SK-N-SH (cell line): Measurements from ENCODE around the gene MYO18A. TPM values are rescaled to one million over a fixed set of nuclear protein-coding genes. Genes with fewer than 3 reads are reported as not detected.
A peak's percentile ranks its signal among the peaks of the same experiment; 100 is the strongest.

ENCODE experiments used
- CTCF ChIA-PET: fragments of 300-600, 350-600 bp; formaldehyde crosslinking; extraction: SDS; loops from one replicate; lab custom pipeline; 2021; lab: Yijun Ruan, JAX
- POLR2A ChIA-PET: fragments of 350-600 bp; sonication (Branson Sonifier 250); formaldehyde crosslinking; extraction: SDS; loops from one replicate; lab custom pipeline; 2020; ENCODE audit warnings: antibody characterized with exemption, inconsistent platforms; lab: Yijun Ruan, JAX
- DNase-seq: peaks from one replicate; pipeline ENCODE4 v3.0.0; 2012
- H2AFZ ChIP-seq: fragments of 200-600 bp; sonication (generic); 2 replicates; pipeline ENCODE4 v1.8.1; 2016; ENCODE audit warnings: antibody characterized with exemption, mild to moderate bottlenecking, low read depth
- H3F3A ChIP-seq: fragments of 200-600 bp; sonication (generic); replicated peaks from 2 replicates; pipeline ENCODE3; 2016; ENCODE audit warnings: antibody characterized with exemption, mild to moderate bottlenecking; ENCODE audit not compliant: insufficient read depth
- H3K27ac ChIP-seq, 2 experiments: fragments of 200-500 bp in 1 of 2; fragments of 200-600 bp in 1 of 2; sonication (Bioruptor generic) in 1 of 2; sonication (generic), shearing (Covaris generic) in 1 of 2; 2 replicates each; pipeline versions ENCODE4 v1.5.1 to v1.6.1; 2014 to 2016; ENCODE audit warnings: low read depth in 2 of 2, inconsistent platforms in 1 of 2, low read length in 1 of 2, mild to moderate bottlenecking in 1 of 2, mixed read lengths in 1 of 2
- H3K27me3 ChIP-seq: fragments of 200-600 bp; sonication (generic), shearing (Covaris generic); 2 replicates; pipeline ENCODE4 v1.6.1; 2016; ENCODE audit warnings: mixed run types; ENCODE audit not compliant: insufficient read depth
- H3K36me3 ChIP-seq, 2 experiments: fragments of 200-500 bp in 1 of 2; fragments of 200-600 bp in 1 of 2; sonication (Bioruptor generic) in 1 of 2; sonication (generic) in 1 of 2; replicated peaks in 1 of 2; 2 replicates each; pipeline versions ENCODE3 to v1.5.1; 2014 to 2016; ENCODE audit warnings: low read length in 1 of 2, mild to moderate bottlenecking in 1 of 2; ENCODE audit not compliant: insufficient read depth in 2 of 2, control insufficient read depth in 1 of 2
- H3K4me1 ChIP-seq, 2 experiments: fragments of 200-500 bp in 1 of 2; fragments of 200-600 bp in 1 of 2; sonication (Bioruptor generic) in 1 of 2; sonication (generic), shearing (Covaris generic) in 1 of 2; 2 replicates each; pipeline versions ENCODE4 v1.5.1 to v1.6.1; 2014 to 2016; ENCODE audit warnings: low read depth in 1 of 2, low read length in 1 of 2, mixed run types in 1 of 2; ENCODE audit not compliant: insufficient read depth in 2 of 2, control insufficient read depth in 1 of 2
- H3K4me2 ChIP-seq: fragments of 200-600 bp; sonication (generic), shearing (Covaris generic); 2 replicates; pipeline ENCODE4 v1.6.1; 2017; ENCODE audit warnings: mixed run types
- H3K4me3 ChIP-seq, 2 experiments: fragments of 200-500 bp in 1 of 2; fragments of 200-600 bp in 1 of 2; sonication (Bioruptor generic) in 1 of 2; sonication (generic), shearing (Covaris generic) in 1 of 2; 2 replicates each; pipeline versions ENCODE4 v1.5.1 to v1.8.1; 2014 to 2016; ENCODE audit warnings: low read depth in 2 of 2, inconsistent platforms in 1 of 2, low read length in 1 of 2, mild to moderate bottlenecking in 1 of 2, mixed read lengths in 1 of 2, moderate library complexity in 1 of 2
- H3K79me2 ChIP-seq: fragments of 200-600 bp; sonication (generic); 2 replicates; pipeline ENCODE4 v1.8.1; 2017; ENCODE audit warnings: mild to moderate bottlenecking; ENCODE audit not compliant: insufficient read depth
- H3K9ac ChIP-seq: fragments of 200-600 bp; sonication (generic); 2 replicates; pipeline ENCODE4 v1.6.1; 2017; ENCODE audit warnings: mixed run types
- H3K9me2 ChIP-seq: fragments of 200-600 bp; sonication (generic); 2 replicates; pipeline ENCODE4 v1.6.1; 2017; ENCODE audit warnings: mixed run types
- H3K9me3 ChIP-seq: fragments of 200-600 bp; sonication (generic); 2 replicates; pipeline ENCODE4 v1.6.1; 2017; ENCODE audit warnings: mixed run types, mild to moderate bottlenecking, moderate library complexity
- H4K20me1 ChIP-seq: fragments of 200-600 bp; sonication (generic); 2 replicates; pipeline ENCODE4 v1.6.1; 2017; ENCODE audit warnings: mild to moderate bottlenecking, mixed run types; ENCODE audit not compliant: insufficient read depth
- ELF1 ChIP-seq: IDR thresholded peaks from 2 replicates; pipeline ENCODE4 v1.4.0; 2012
- EZH2phosphoT487 ChIP-seq: fragments of 200-600 bp; sonication (generic); IDR thresholded peaks from 2 replicates; pipeline ENCODE4 v1.6.1; 2017; ENCODE audit warnings: low read depth, mixed run types, mild to moderate bottlenecking, antibody characterized with exemption, moderate library complexity, borderline replicate concordance
- FOXM1 ChIP-seq: IDR thresholded peaks from 2 replicates; pipeline ENCODE4 v1.4.0; 2012; ENCODE audit warnings: low read depth, mild to moderate bottlenecking
- GABPA ChIP-seq: IDR thresholded peaks from 2 replicates; pipeline ENCODE4 v1.4.0; 2012; ENCODE audit warnings: low read depth, mild to moderate bottlenecking
- GATA2 ChIP-seq: sonication (generic); formaldehyde crosslinking; IDR thresholded peaks from 2 replicates; pipeline ENCODE4 v1.5.0; 2020; ENCODE audit warnings: mild to moderate bottlenecking, missing genetic modification reagents
- MEF2A ChIP-seq: IDR thresholded peaks from 2 replicates; pipeline ENCODE4 v1.4.0; 2012; ENCODE audit warnings: low read depth, borderline replicate concordance
- NRF1 ChIP-seq: IDR thresholded peaks from 2 replicates; pipeline ENCODE4 v1.6.1; 2012; ENCODE audit warnings: low read depth, mild to moderate bottlenecking, low read length
- RAD21 ChIP-seq: IDR thresholded peaks from 2 replicates; pipeline ENCODE4 v1.6.1; 2012; ENCODE audit warnings: mild to moderate bottlenecking, low read length
- RCOR1 ChIP-seq: fragments of 150-350 bp; IDR thresholded peaks from 2 replicates; pipeline ENCODE4 v1.6.1; 2017; ENCODE audit warnings: antibody characterized with exemption, low read length
- RFX5 ChIP-seq: IDR thresholded peaks from 2 replicates; pipeline ENCODE4 v1.6.1; 2012; ENCODE audit warnings: mild to moderate bottlenecking, improper control_type of control experiment, low read length
- SMC3 ChIP-seq: IDR thresholded peaks from 2 replicates; pipeline ENCODE4 v1.6.1; 2012; ENCODE audit warnings: low read depth, low read length, improper control_type of control experiment
- TCF12 ChIP-seq: IDR thresholded peaks from 2 replicates; pipeline ENCODE4 v1.4.0; 2012
- WGBS: methylation state at CpG from one replicate; pipeline ENCODE4 v1.1.6; 2017; ENCODE audit warnings: low lambda C conversion rate; 5-methylcytosine and 5-hydroxymethylcytosine counted together
- polyA plus RNA-seq, 3 experiments: library from polyadenylated mRNA; depleted of rRNA; stranded (reverse); fragments of >200 nt; gene quantifications; 2 replicates each; pipeline ENCODE4 v1.2.3, GENCODE V29; 2012
- TF ChIP-seq, protein P1 (sequence below): IDR thresholded peaks from 2 replicates; pipeline ENCODE4 v1.4.0; 2012; ENCODE audit warnings: low read depth
- TF ChIP-seq, protein P2 (sequence below): IDR thresholded peaks from 2 replicates; pipeline ENCODE4 v1.4.0; 2012; ENCODE audit warnings: low read depth, borderline replicate concordance
- TF ChIP-seq, protein P3 (sequence below): IDR thresholded peaks from 2 replicates; pipeline ENCODE4 v1.4.0; 2012; ENCODE audit warnings: low read depth, borderline replicate concordance

The MYO18A gene
- polyA plus RNA-seq, 1 of the 3 experiments (the other 2 are of a cell fraction) = 6.6 TPM

DNA sequence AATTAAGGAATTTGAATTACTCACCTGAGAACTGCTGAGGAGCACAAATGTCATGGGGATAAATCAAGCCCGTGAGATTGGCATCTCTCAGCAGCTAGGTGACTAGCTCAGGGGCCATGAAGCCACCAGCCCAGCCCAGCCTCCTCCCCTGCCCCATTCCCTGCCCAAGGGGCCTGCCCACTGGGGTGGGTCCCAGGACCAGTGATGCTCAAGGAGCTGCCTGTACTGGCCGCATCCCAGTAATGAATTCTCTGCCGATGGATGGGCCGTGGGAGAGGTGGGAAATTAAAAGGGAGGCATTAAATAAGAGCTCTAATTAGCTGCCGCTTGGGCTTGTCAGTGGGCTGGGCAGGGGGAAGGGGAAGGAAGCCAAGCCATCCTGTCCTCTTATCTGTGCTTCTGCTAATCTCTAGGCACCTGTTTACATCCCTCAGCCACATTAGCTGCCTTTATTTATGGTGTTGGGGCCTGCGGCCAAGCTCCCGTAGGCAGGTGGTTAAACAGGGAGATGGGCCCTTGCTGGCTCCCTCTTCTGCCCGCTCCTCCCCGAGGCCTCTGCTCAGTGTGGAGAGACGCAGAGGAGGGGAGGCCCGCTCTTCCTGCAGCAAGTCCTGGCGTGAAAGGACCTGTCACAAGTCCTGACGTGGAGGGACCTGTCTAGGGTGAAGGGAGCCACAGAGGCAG, 88.5 kb downstream of the MYO18A start (continued):
- TF ChIP-seq, protein P1, sequence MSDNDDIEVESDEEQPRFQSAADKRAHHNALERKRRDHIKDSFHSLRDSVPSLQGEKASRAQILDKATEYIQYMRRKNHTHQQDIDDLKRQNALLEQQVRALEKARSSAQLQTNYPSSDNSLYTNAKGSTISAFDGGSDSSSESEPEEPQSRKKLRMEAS = no peak

DNA sequence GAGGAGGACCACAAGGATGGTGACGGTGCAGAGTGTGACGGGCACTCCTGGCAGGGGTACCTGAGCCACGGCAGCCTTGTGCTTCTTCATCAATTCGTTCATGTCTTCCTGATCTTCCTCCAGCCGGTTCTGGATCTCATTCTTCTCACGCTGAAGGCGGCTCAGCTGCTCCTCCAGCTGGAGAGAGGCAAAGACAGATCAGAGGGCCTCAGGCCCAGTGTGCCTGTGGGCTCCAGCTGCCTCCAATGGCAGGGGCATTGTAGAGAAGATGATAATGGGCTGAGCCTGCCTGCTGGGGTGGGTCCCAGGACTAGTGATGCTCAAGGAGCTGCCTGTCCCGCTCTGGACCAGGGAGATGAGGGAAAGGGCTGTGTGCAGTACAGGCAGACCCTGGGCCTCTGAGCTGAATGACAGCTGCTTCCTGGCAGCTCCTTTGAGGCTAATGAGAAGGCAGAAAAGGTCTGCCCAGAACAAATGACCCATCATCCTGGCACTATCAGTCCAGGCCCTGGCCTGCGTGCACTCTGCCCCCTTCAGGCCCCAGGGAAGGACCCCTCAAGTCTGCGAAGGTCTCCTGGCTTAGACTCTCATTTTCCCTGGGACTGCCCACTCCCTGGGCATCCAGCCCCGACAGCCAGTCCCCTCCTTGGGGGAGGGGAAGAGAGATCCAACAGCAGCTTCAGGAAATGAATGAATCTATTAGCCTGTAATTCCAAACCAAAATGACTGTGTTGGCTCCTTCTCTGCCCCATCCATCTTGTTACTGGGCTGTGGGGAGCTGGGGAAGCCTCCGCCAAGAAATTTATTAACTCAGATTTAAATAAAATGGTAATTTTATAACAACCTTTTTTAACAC, 89.2 kb downstream of the MYO18A start:
- H3K4me2 ChIP-seq = no peak overlapping the region
- POLR2A ChIA-PET = interaction anchor here (0.6 to 1.2 kb wide), 2 partner anchors 117 to 140 kb away, joined by 3 read pairs; partner anchors contain the start of gene PHF12

DNA sequence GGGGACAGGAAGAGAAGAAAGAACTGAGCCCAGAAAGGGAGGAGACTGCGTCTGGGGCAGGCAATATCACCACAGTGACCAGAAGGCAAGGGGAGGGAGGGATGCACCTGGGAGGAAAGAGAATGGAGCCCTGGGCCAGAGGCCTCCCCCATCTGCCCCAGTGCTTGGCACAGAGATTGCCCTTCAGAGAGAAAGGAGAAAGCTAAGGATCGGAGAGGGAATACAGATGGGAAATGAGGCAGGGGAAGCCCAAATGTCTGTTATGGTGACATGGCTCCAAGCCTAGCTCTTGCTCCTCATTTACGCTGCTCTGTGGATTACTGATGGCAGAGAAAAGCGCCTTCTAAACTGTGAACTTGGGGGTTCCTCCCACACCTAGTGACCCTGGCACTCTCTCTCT, 90.1 kb downstream of the MYO18A start:
- Histone ChIP-seq H3K9me3 (no peaks in the 10 kb centered on the region), H3K9me2 (no peaks in the 10 kb centered on the region), H3K79me2 (no peaks in the 10 kb centered on the region), H3F3A (no peaks in the 10 kb centered on the region), H3K4me2 (no peak overlapping the region), H2AFZ (no peak overlapping the region), H3K27ac (no peak overlapping the region), H3K4me1 (peaks cover 0 to 23% of the 10 kb centered on the region in 2 experiments; a peak in 2 of 4 replicates), H3K4me3 (no peak overlapping the region), H4K20me1 (no peaks in the 10 kb centered on the region), H3K36me3 (peaks cover 0 to 41% of the 10 kb centered on the region in 2 experiments), H3K9ac (no peak overlapping the region), H3K27me3 (no peaks in the 10 kb centered on the region)
- no peak for DNase-seq
- POLR2A ChIA-PET = no interaction called here
- TF ChIP-seq ELF1 = no peak
- 85% methylated on average over 4 of the region's 4 CpGs for WGBS
- CTCF ChIA-PET = interaction anchor here (0.8 to 5.3 kb wide), 7 partner anchors 12 to 124 kb away, joined by 3 to 31 read pairs (median 5); no protein-coding TSS in a partner anchor

More for the DNA sequence above, 89.2 kb downstream of the MYO18A start:
- DNase-seq = peak; percentile 56
- no peak overlapping the region for H2AFZ ChIP-seq
- H3K4me1 ChIP-seq = peaks cover 0 to 21% of the 10 kb centered on the region in 2 experiments; a peak in 3 of 4 replicates
- H4K20me1 ChIP-seq = no peaks in the 10 kb centered on the region
- no peaks in the 10 kb centered on the region for H3K9me2 ChIP-seq
- no peak overlapping the region for H3K9ac ChIP-seq
- H3F3A ChIP-seq = no peaks in the 10 kb centered on the region
- no peaks in the 10 kb centered on the region for H3K9me3 ChIP-seq
- H3K36me3 ChIP-seq = peaks cover 0 to 42% of the 10 kb centered on the region in 2 experiments
- WGBS = 84% methylated on average over 10 of the region's 12 CpGs
- H3K27ac ChIP-seq = peak overlapping the region in 1 of 2 experiments; percentile 53; a peak in 2 of 4 replicates
- H3K4me3 ChIP-seq = no peak overlapping the region
- no peaks in the 10 kb centered on the region for H3K27me3 ChIP-seq
- no peaks in the 10 kb centered on the region for H3K79me2 ChIP-seq
- no peak for TF ChIP-seq TCF12
- TF ChIP-seq SMC3 = 0 out of 2 replicates have a peak, but pooled peaks have one; percentile 5
- CTCF ChIA-PET = interaction anchor here (0.8 to 5.3 kb wide), 15 partner anchors 11 to 138 kb away, joined by 3 to 31 read pairs (median 5); no protein-coding TSS in a partner anchor

DNA sequence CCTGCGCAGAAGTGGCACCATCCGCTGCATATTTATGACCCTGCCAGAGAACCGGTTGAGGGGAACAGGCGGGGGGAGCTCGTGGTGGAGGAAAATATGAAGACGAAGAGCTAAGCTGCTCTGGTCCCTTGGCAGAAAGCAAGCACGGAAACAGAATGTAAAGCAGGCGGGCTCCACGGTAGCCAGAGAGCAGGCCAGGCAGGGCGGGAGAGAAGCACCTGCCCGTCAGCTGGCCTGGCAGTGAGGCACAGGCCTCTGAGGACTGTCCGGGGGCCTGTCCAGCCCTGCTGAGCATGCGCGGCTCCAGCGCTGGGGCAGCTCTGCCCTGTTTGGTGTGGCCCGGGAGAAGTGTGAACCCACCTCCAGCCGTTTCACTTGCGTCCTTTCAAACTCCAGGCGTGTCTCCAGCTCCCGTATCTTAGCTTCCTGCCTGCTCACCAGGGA, 90.6 kb downstream of the MYO18A start:
- H3K4me3 ChIP-seq = no peak overlapping the region
- peaks cover 0 to 38% of the 10 kb centered on the region in 2 experiments for H3K36me3 ChIP-seq
- no peak overlapping the region for H3K4me2 ChIP-seq
- no peaks in the 10 kb centered on the region for H4K20me1 ChIP-seq
- H3K9me2 ChIP-seq = no peaks in the 10 kb centered on the region
- ChIA-PET POLR2A (no interaction called here), CTCF (interaction anchor here (1.2 to 5.3 kb wide), 5 partner anchors 13 to 124 kb away, joined by 4 to 31 read pairs (median 5); no protein-coding TSS in a partner anchor)
- H3K27me3 ChIP-seq = no peaks in the 10 kb centered on the region
- WGBS = 90% methylated on average over 16 of the region's 20 CpGs
- DNase-seq = no peak
- H3K9ac ChIP-seq = no peak overlapping the region
- H3K27ac ChIP-seq = no peak overlapping the region
- H3K9me3 ChIP-seq = no peaks in the 10 kb centered on the region
- no peaks in the 10 kb centered on the region for H3K79me2 ChIP-seq
- peaks cover 0 to 28% of the 10 kb centered on the region in 2 experiments; a peak in 2 of 4 replicates for H3K4me1 ChIP-seq
- no peak overlapping the region for H2AFZ ChIP-seq
- no peaks in the 10 kb centered on the region for H3F3A ChIP-seq
- TF ChIP-seq RFX5 (no peak), NRF1 (no peak), RAD21 (no peak), EZH2phosphoT487 (no peak), GATA2 (CRISPR knock-in tag) (no peak), MEF2A (no peak), SMC3 (no peak), GABPA (no peak), RCOR1 (no peak), FOXM1 (no peak)
- TF ChIP-seq, protein P2, sequence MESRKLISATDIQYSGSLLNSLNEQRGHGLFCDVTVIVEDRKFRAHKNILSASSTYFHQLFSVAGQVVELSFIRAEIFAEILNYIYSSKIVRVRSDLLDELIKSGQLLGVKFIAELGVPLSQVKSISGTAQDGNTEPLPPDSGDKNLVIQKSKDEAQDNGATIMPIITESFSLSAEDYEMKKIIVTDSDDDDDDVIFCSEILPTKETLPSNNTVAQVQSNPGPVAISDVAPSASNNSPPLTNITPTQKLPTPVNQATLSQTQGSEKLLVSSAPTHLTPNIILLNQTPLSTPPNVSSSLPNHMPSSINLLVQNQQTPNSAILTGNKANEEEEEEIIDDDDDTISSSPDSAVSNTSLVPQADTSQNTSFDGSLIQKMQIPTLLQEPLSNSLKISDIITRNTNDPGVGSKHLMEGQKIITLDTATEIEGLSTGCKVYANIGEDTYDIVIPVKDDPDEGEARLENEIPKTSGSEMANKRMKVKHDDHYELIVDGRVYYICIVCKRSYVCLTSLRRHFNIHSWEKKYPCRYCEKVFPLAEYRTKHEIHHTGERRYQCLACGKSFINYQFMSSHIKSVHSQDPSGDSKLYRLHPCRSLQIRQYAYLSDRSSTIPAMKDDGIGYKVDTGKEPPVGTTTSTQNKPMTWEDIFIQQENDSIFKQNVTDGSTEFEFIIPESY = no peak
- TF ChIP-seq, protein P3, sequence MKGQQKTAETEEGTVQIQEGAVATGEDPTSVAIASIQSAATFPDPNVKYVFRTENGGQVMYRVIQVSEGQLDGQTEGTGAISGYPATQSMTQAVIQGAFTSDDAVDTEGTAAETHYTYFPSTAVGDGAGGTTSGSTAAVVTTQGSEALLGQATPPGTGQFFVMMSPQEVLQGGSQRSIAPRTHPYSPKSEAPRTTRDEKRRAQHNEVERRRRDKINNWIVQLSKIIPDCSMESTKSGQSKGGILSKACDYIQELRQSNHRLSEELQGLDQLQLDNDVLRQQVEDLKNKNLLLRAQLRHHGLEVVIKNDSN = no peak
